IPS-18a (cell line): ENCODE measurements around the gene TWIST1.
A peak's percentile ranks its signal among the peaks of the same experiment; 100 is the strongest.

Source experiments
- H3K27ac ChIP-seq: one replicate; pipeline ENCODE4 v1.5.1; 2013; ENCODE audit warnings: low read length
- H3K27me3 ChIP-seq: one replicate; pipeline ENCODE4 v1.6.1; 2013; ENCODE audit warnings: mild to moderate bottlenecking, low read length; ENCODE audit not compliant: control insufficient read depth, insufficient read depth
- H3K36me3 ChIP-seq: one replicate; pipeline ENCODE4 v1.6.1; 2013; ENCODE audit warnings: low read depth, low read length; ENCODE audit not compliant: control insufficient read depth
- H3K4me1 ChIP-seq: one replicate; pipeline ENCODE4 v1.6.1; 2013; ENCODE audit warnings: low read depth, low read length; ENCODE audit not compliant: control insufficient read depth
- H3K4me3 ChIP-seq: one replicate; pipeline ENCODE4 v1.5.1; 2013; ENCODE audit warnings: low read length
- H3K9ac ChIP-seq: one replicate; pipeline ENCODE4 v1.6.1; 2013; ENCODE audit warnings: mild to moderate bottlenecking, low read length, moderate library complexity
- H3K9me3 ChIP-seq: one replicate; pipeline ENCODE4 v1.6.1; 2013; ENCODE audit warnings: low read depth, low read length; ENCODE audit not compliant: control insufficient read depth

The TWIST1 gene

GRCh38 chr7:19117091-19117869 is at the start of gene TWIST1:
Gene TWIST1 (minus strand): TSS chr7:19117636. CDS start chr7:19117321, 315 bp downstream.
- peaks cover 97% of the 10 kb centered on the region for H3K27me3 ChIP-seq
- H3K27ac ChIP-seq, result no peak within 1 kb of the TSS

GRCh38 chr7:19161671-19162070 is 44.2 kb upstream of the TWIST1 start:
- Histone ChIP-seq H3K36me3 (no peaks in the 10 kb centered on the region), H3K9me3 (no peaks in the 10 kb centered on the region), H3K27ac (no peak overlapping the region)

More at GRCh38 chr7:19117091-19117869, at the start of gene TWIST1:
- H3K4me3 ChIP-seq, result peak within 1 kb of the TSS; percentile 72
- no peak within 1 kb of the TSS for H3K9ac ChIP-seq
- peaks cover 21% of the 10 kb centered on the region for H3K4me1 ChIP-seq
- peaks cover 3% of the 10 kb centered on the region for H3K9me3 ChIP-seq
- no peaks in the 10 kb centered on the region for H3K36me3 ChIP-seq

GRCh38 chr7:19146699-19147098 is 29.3 kb upstream of the TWIST1 start:
- H3K27ac ChIP-seq, result no peak overlapping the region
- peaks cover 64% of the 10 kb centered on the region for H3K27me3 ChIP-seq
- H3K9me3 ChIP-seq, result no peaks in the 10 kb centered on the region
- no peak overlapping the region for H3K9ac ChIP-seq
- H3K36me3 ChIP-seq, result no peaks in the 10 kb centered on the region
- H3K4me1 ChIP-seq, result peaks cover 30% of the 10 kb centered on the region
- H3K4me3 ChIP-seq, result peak overlapping the region; percentile 65

More at GRCh38 chr7:19161671-19162070, 44.2 kb upstream of the TWIST1 start:
- no peak overlapping the region for H3K9ac ChIP-seq
- no peaks in the 10 kb centered on the region for H3K27me3 ChIP-seq
- H3K4me1 ChIP-seq, result no peaks in the 10 kb centered on the region
- no peak overlapping the region for H3K4me3 ChIP-seq

- Histone ChIP-seq H3K9me3 (no peaks in the 10 kb centered on the region), H3K36me3 (no peaks in the 10 kb centered on the region), H3K9ac (no peak overlapping the region), H3K4me1 (peaks cover 30% of the 10 kb centered on the region), H3K27me3 (peaks cover 75% of the 10 kb centered on the region), H3K4me3 (peak overlapping the region; percentile 65), H3K27ac (no peak overlapping the region)
Observed at GRCh38 chr7:19145434-19146115, 28.1 kb upstream of the TWIST1 start.

GRCh38 chr7:19144661-19145433 is 27.4 kb upstream of the TWIST1 start, which contains the start of gene FERD3L:
Gene FERD3L (minus strand): TSS chr7:19145421. CDS start chr7:19145362, 59 bp downstream.
- H3K9ac ChIP-seq, result no peak within 1 kb of the TSS
- no peak within 1 kb of the TSS for H3K27ac ChIP-seq
- H3K36me3 ChIP-seq, result no peaks in the 10 kb centered on the region
- H3K4me3 ChIP-seq, result peak within 1 kb of the TSS; percentile 71
- no peaks in the 10 kb centered on the region for H3K9me3 ChIP-seq
- H3K27me3 ChIP-seq, result peaks cover 82% of the 10 kb centered on the region
- peaks cover 30% of the 10 kb centered on the region for H3K4me1 ChIP-seq

GRCh38 chr7:19143881-19144574 is 26.6 kb upstream of the TWIST1 start:
- no peaks in the 10 kb centered on the region for H3K36me3 ChIP-seq
- H3K4me3 ChIP-seq, result peak overlapping the region; percentile 71
- H3K27ac ChIP-seq, result no peak overlapping the region
- H3K9me3 ChIP-seq, result no peaks in the 10 kb centered on the region
- no peak overlapping the region for H3K9ac ChIP-seq
- peaks cover 30% of the 10 kb centered on the region for H3K4me1 ChIP-seq
- H3K27me3 ChIP-seq, result peaks cover 90% of the 10 kb centered on the region

GRCh38 chr7:19139706-19140327 is 22.4 kb upstream of the TWIST1 start:
- Histone ChIP-seq H3K27ac (no peak overlapping the region), H3K4me1 (peaks cover 9% of the 10 kb centered on the region), H3K9me3 (no peaks in the 10 kb centered on the region), H3K4me3 (no peak overlapping the region), H3K36me3 (no peaks in the 10 kb centered on the region), H3K27me3 (peaks cover 58% of the 10 kb centered on the region), H3K9ac (no peak overlapping the region)

- H3K9me3 ChIP-seq, result no peaks in the 10 kb centered on the region
- H3K36me3 ChIP-seq, result no peaks in the 10 kb centered on the region
- H3K27ac ChIP-seq, result no peak overlapping the region
- H3K4me1 ChIP-seq, result no peaks in the 10 kb centered on the region
- no peak overlapping the region for H3K4me3 ChIP-seq
- no peak overlapping the region for H3K9ac ChIP-seq
- H3K27me3 ChIP-seq, result no peaks in the 10 kb centered on the region
Observed at GRCh38 chr7:19133886-19134285, 16.4 kb upstream of the TWIST1 start.

- H3K27ac ChIP-seq, result no peak overlapping the region
- no peaks in the 10 kb centered on the region for H3K4me1 ChIP-seq
- H3K9me3 ChIP-seq, result no peaks in the 10 kb centered on the region
- no peak overlapping the region for H3K9ac ChIP-seq
- H3K4me3 ChIP-seq, result no peak overlapping the region
- no peaks in the 10 kb centered on the region for H3K36me3 ChIP-seq
- H3K27me3 ChIP-seq, result no peaks in the 10 kb centered on the region
Observed at GRCh38 chr7:19133390-19133789, 16.0 kb upstream of the TWIST1 start.

GRCh38 chr7:19128856-19129255 is 11.4 kb upstream of the TWIST1 start:
- no peaks in the 10 kb centered on the region for H3K4me1 ChIP-seq
- H3K4me3 ChIP-seq, result no peak overlapping the region
- no peaks in the 10 kb centered on the region for H3K9me3 ChIP-seq
- no peaks in the 10 kb centered on the region for H3K36me3 ChIP-seq
- H3K9ac ChIP-seq, result no peak overlapping the region
- no peaks in the 10 kb centered on the region for H3K27me3 ChIP-seq
- H3K27ac ChIP-seq, result no peak overlapping the region
